HEK293 (cell line): ENCODE measurements around the gene WNT16.
A peak's percentile ranks its signal among the peaks of the same experiment; 100 is the strongest.

Experiments used
- CTCF ChIA-PET: fragments of 350-600 bp; formaldehyde crosslinking; extraction: SDS; loops from one replicate; lab custom pipeline; 2021; ENCODE audit warnings: antibody characterized with exemption; lab: Yijun Ruan, JAX
- POLR2A ChIA-PET: fragments of 300-600 bp; formaldehyde crosslinking; extraction: SDS; loops from one replicate; lab custom pipeline; 2020; ENCODE audit warnings: antibody characterized with exemption, inconsistent platforms; lab: Yijun Ruan, JAX
- H3K27ac ChIP-seq: fragments of 200-500 bp; sonication (Bioruptor generic); 2 replicates; pipeline ENCODE4 v1.5.1; 2014; ENCODE audit warnings: low read depth, low read length, control low read depth, inconsistent platforms; ENCODE audit errors: extremely low read depth
- H3K36me3 ChIP-seq, 2 experiments: fragments of 200-500 bp in 1 of 2; sonication (Bioruptor generic) in 1 of 2; 1 replicate in 1 of 2; 2 replicates in 1 of 2; pipeline ENCODE4 v1.5.1; 2014 to 2017; ENCODE audit warnings: inconsistent platforms in 2 of 2, low read length in 2 of 2; ENCODE audit not compliant: control insufficient read depth in 2 of 2, insufficient read depth in 1 of 2
- H3K4me1 ChIP-seq: fragments of 200-500 bp; sonication (Bioruptor generic); 2 replicates; pipeline ENCODE4 v1.5.1; 2014; ENCODE audit warnings: mild to moderate bottlenecking, low read length, inconsistent platforms; ENCODE audit not compliant: control insufficient read depth, insufficient read depth
- H3K4me3 ChIP-seq: 2 replicates; pipeline ENCODE4 v1.5.1; 2011; ENCODE audit warnings: low read depth, mild to moderate bottlenecking, control low read depth, low read length, moderate library complexity
- H3K9me3 ChIP-seq: fragments of 200-500 bp; sonication (Bioruptor generic); 2 replicates; pipeline ENCODE4 v1.5.1; 2014; ENCODE audit warnings: low read depth, low read length, inconsistent platforms; ENCODE audit not compliant: control insufficient read depth, insufficient read depth
- KLF1 ChIP-seq: fragments of 450-650 bp; formaldehyde crosslinking; IDR thresholded peaks from 2 replicates; pipeline ENCODE4 v1.5.1; 2016; ENCODE audit warnings: missing biosample characterization, missing genetic modification characterization
- SCRT1 ChIP-seq: fragments of 450-650 bp; formaldehyde crosslinking; IDR thresholded peaks from 2 replicates; pipeline ENCODE4 v1.5.1; 2016; ENCODE audit warnings: missing biosample characterization, missing genetic modification characterization, borderline replicate concordance
- SETDB1 ChIP-seq: IDR thresholded peaks from one replicate; pipeline ENCODE4 v1.6.1; 2017; ENCODE audit warnings: mild to moderate bottlenecking, low read length, moderate library complexity, mixed read lengths; ENCODE audit not compliant: insufficient read length
- ZBTB17 ChIP-seq: fragments of 450-650 bp; formaldehyde crosslinking; IDR thresholded peaks from 2 replicates; pipeline ENCODE4 v1.5.1; 2016; ENCODE audit warnings: missing biosample characterization, missing genetic modification characterization
- ZBTB21 ChIP-seq: fragments of 450-650 bp; formaldehyde crosslinking; IDR thresholded peaks from 2 replicates; pipeline ENCODE4 v1.5.1; 2017; ENCODE audit warnings: missing biosample characterization, missing genetic modification characterization
- ZNF16 ChIP-seq: fragments of 450-650 bp; formaldehyde crosslinking; IDR thresholded peaks from 2 replicates; pipeline ENCODE4 v1.5.1; 2016; ENCODE audit warnings: low read depth, missing biosample characterization, missing genetic modification characterization
- ZNF266 ChIP-seq: fragments of 450-650 bp; formaldehyde crosslinking; IDR thresholded peaks from 2 replicates; pipeline ENCODE4 v1.5.1; 2016; ENCODE audit warnings: missing biosample characterization, missing genetic modification characterization, low read depth
- ZNF37A ChIP-seq: fragments of 450-650 bp; IDR thresholded peaks from 2 replicates; pipeline ENCODE4 v1.5.1; 2018; ENCODE audit warnings: missing biosample characterization, missing genetic modification characterization
- ZNF394 ChIP-seq: fragments of 450-650 bp; formaldehyde crosslinking; IDR thresholded peaks from 2 replicates; pipeline ENCODE4 v1.5.1; 2016; ENCODE audit warnings: missing biosample characterization, missing genetic modification characterization, mild to moderate bottlenecking, moderate library complexity, borderline replicate concordance
- ZNF404 ChIP-seq: fragments of 450-650 bp; formaldehyde crosslinking; IDR thresholded peaks from 2 replicates; pipeline ENCODE4 v1.5.1; 2017; ENCODE audit warnings: missing biosample characterization, missing genetic modification characterization
- ZNF518A ChIP-seq: fragments of 450-650 bp; formaldehyde crosslinking; conservative IDR thresholded peaks from 2 replicates; pipeline ENCODE4 v1.5.1; 2016; ENCODE audit warnings: low read depth, missing biosample characterization, missing genetic modification characterization
- ZNF670 ChIP-seq: fragments of 450-650 bp; formaldehyde crosslinking; IDR thresholded peaks from 2 replicates; pipeline ENCODE4 v1.5.1; 2016; ENCODE audit warnings: missing biosample characterization, missing genetic modification characterization, low read depth
- ZNF792 ChIP-seq: fragments of 450-650 bp; formaldehyde crosslinking; IDR thresholded peaks from 2 replicates; pipeline ENCODE4 v1.5.1; 2016; ENCODE audit warnings: missing biosample characterization, missing genetic modification characterization
- TF ChIP-seq, protein P1 (sequence below): fragments of 450-650 bp; formaldehyde crosslinking; IDR thresholded peaks from 2 replicates; pipeline ENCODE4 v1.5.1; 2017; ENCODE audit warnings: missing biosample characterization, missing genetic modification characterization
- TF ChIP-seq, protein P2 (sequence below): fragments of 450-650 bp; formaldehyde crosslinking; IDR thresholded peaks from 2 replicates; pipeline ENCODE4 v1.5.0; 2017; ENCODE audit warnings: missing biosample characterization, missing genetic modification characterization, borderline replicate concordance
- TF ChIP-seq, protein P3 (sequence below): fragments of 450-650 bp; formaldehyde crosslinking; IDR thresholded peaks from 2 replicates; pipeline ENCODE4 v1.5.1; 2016; ENCODE audit warnings: missing biosample characterization, missing genetic modification characterization
- TF ChIP-seq, protein P4 (sequence below): fragments of 450-650 bp; formaldehyde crosslinking; IDR thresholded peaks from 2 replicates; pipeline ENCODE4; 2016; ENCODE audit warnings: missing biosample characterization, missing genetic modification characterization
- TF ChIP-seq, protein P5 (sequence below): fragments of 450-650 bp; formaldehyde crosslinking; IDR thresholded peaks from 2 replicates; pipeline ENCODE4 v1.5.1; 2016; ENCODE audit warnings: missing biosample characterization, missing genetic modification characterization
- TF ChIP-seq, protein P6 (sequence below): fragments of 450-650 bp; formaldehyde crosslinking; IDR thresholded peaks from 2 replicates; pipeline ENCODE4 v1.5.1; 2017; ENCODE audit warnings: missing biosample characterization, missing genetic modification characterization

WNT16 gene

DNA sequence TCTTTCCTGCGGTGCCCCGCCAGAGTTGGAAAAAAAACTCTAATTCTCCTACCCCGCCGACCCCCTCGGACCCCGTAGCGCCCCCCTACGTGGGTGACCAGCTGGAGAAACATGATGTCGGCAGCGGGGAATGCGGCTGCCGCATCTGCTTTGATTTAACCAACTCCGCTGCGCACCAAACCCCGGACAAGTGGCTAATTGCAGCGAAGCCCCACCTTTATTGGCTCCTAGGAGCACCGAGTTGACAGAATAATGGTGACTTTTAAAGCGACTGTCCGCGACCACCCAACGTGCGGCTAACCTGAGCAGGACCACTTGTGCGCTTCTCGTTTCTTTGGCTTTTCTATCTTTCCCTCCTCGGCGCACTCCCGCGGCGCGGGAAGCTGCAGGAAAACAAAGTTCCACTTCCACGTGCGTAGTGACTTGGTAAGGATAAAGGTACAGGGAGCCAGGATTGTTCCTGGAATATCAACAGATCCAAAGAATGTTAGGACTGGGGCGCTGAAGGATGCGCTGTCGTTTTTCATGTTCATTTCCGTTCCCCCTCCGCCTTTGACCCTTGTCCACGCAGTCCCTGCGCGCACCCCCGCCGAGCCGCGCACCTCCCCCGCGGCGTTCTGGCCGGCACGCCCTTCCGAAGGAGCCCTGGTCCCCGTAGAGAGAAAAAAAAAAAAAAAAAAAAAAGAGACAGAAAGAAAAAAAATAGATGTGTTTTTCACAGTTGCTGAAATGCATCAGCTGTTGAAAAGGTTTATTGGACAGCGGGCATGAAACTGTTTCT lies 1.4 kb downstream of the WNT16 start:
- no peaks in the 10 kb centered on the region for H3K9me3 ChIP-seq
- ChIA-PET POLR2A (interaction anchor here (0.6 to 1.2 kb wide), 3 partner anchors 66 to 228 kb away, joined by 5 to 6 read pairs (median 6); partner anchors contain the start of gene FAM3C), CTCF (interaction anchor here (0.8 to 1.4 kb wide), 6 partner anchors 18 to 217 kb away, joined by 3 to 6 read pairs (median 4); no protein-coding TSS in a partner anchor)
- TF ChIP-seq ZNF16 (tag by site-specific recombination) (no peak), ZBTB21 (0 out of 2 replicates have a peak, but pooled peaks have one; percentile 20), ZBTB17 (peak; percentile 83), SCRT1 (tag by site-specific recombination) (no peak), ZNF792 (tag by site-specific recombination) (no peak), ZNF266 (tag by site-specific recombination) (no peak), ZNF404 (tag by site-specific recombination) (no peak), ZNF394 (tag by site-specific recombination) (no peak), ZNF37A (tag by site-specific recombination) (no peak), ZNF518A (tag by site-specific recombination) (no peak), ZNF670 (tag by site-specific recombination) (no peak), KLF1 (tag by site-specific recombination) (peak; percentile 66), SETDB1 (no peak)
- TF ChIP-seq, protein P1, sequence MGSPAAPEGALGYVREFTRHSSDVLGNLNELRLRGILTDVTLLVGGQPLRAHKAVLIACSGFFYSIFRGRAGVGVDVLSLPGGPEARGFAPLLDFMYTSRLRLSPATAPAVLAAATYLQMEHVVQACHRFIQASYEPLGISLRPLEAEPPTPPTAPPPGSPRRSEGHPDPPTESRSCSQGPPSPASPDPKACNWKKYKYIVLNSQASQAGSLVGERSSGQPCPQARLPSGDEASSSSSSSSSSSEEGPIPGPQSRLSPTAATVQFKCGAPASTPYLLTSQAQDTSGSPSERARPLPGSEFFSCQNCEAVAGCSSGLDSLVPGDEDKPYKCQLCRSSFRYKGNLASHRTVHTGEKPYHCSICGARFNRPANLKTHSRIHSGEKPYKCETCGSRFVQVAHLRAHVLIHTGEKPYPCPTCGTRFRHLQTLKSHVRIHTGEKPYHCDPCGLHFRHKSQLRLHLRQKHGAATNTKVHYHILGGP: no peak
- TF ChIP-seq, protein P2, sequence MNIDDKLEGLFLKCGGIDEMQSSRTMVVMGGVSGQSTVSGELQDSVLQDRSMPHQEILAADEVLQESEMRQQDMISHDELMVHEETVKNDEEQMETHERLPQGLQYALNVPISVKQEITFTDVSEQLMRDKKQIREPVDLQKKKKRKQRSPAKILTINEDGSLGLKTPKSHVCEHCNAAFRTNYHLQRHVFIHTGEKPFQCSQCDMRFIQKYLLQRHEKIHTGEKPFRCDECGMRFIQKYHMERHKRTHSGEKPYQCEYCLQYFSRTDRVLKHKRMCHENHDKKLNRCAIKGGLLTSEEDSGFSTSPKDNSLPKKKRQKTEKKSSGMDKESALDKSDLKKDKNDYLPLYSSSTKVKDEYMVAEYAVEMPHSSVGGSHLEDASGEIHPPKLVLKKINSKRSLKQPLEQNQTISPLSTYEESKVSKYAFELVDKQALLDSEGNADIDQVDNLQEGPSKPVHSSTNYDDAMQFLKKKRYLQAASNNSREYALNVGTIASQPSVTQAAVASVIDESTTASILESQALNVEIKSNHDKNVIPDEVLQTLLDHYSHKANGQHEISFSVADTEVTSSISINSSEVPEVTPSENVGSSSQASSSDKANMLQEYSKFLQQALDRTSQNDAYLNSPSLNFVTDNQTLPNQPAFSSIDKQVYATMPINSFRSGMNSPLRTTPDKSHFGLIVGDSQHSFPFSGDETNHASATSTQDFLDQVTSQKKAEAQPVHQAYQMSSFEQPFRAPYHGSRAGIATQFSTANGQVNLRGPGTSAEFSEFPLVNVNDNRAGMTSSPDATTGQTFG (tag by site-specific recombination): no peak
- TF ChIP-seq, protein P3, sequence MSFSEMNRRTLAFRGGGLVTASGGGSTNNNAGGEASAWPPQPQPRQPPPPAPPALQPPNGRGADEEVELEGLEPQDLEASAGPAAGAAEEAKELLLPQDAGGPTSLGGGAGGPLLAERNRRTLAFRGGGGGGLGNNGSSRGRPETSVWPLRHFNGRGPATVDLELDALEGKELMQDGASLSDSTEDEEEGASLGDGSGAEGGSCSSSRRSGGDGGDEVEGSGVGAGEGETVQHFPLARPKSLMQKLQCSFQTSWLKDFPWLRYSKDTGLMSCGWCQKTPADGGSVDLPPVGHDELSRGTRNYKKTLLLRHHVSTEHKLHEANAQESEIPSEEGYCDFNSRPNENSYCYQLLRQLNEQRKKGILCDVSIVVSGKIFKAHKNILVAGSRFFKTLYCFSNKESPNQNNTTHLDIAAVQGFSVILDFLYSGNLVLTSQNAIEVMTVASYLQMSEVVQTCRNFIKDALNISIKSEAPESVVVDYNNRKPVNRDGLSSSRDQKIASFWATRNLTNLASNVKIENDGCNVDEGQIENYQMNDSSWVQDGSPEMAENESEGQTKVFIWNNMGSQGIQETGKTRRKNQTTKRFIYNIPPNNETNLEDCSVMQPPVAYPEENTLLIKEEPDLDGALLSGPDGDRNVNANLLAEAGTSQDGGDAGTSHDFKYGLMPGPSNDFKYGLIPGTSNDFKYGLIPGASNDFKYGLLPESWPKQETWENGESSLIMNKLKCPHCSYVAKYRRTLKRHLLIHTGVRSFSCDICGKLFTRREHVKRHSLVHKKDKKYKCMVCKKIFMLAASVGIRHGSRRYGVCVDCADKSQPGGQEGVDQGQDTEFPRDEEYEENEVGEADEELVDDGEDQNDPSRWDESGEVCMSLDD (tag by site-specific recombination): no peak; the same call in 1 of the 2 replicates
- TF ChIP-seq, protein P4, sequence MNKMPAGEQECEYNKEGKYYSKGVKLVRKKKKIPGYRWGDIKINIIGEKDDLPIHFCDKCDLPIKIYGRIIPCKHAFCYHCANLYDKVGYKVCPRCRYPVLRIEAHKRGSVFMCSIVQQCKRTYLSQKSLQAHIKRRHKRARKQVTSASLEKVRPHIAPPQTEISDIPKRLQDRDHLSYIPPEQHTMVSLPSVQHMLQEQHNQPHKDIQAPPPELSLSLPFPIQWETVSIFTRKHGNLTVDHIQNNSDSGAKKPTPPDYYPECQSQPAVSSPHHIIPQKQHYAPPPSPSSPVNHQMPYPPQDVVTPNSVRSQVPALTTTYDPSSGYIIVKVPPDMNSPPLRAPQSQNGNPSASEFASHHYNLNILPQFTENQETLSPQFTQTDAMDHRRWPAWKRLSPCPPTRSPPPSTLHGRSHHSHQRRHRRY (tag by site-specific recombination): no peak
- TF ChIP-seq, protein P5, sequence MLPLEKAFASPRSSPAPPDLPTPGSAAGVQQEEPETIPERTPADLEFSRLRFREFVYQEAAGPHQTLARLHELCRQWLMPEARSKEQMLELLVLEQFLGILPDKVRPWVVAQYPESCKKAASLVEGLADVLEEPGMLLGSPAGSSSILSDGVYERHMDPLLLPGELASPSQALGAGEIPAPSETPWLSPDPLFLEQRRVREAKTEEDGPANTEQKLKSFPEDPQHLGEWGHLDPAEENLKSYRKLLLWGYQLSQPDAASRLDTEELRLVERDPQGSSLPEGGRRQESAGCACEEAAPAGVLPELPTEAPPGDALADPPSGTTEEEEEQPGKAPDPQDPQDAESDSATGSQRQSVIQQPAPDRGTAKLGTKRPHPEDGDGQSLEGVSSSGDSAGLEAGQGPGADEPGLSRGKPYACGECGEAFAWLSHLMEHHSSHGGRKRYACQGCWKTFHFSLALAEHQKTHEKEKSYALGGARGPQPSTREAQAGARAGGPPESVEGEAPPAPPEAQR: no peak
- TF ChIP-seq, protein P6, sequence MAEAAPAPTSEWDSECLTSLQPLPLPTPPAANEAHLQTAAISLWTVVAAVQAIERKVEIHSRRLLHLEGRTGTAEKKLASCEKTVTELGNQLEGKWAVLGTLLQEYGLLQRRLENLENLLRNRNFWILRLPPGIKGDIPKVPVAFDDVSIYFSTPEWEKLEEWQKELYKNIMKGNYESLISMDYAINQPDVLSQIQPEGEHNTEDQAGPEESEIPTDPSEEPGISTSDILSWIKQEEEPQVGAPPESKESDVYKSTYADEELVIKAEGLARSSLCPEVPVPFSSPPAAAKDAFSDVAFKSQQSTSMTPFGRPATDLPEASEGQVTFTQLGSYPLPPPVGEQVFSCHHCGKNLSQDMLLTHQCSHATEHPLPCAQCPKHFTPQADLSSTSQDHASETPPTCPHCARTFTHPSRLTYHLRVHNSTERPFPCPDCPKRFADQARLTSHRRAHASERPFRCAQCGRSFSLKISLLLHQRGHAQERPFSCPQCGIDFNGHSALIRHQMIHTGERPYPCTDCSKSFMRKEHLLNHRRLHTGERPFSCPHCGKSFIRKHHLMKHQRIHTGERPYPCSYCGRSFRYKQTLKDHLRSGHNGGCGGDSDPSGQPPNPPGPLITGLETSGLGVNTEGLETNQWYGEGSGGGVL: peak; percentile 32; the same call in 1 of the 2 replicates

More for the DNA sequence above, 1.4 kb downstream of the WNT16 start:
- Histone ChIP-seq H3K36me3 (no peaks in the 10 kb centered on the region), H3K4me1 (no peaks in the 10 kb centered on the region), H3K4me3 (peak overlapping the region; percentile 63), H3K27ac (peak overlapping the region; percentile 57; the same call in 1 of the 2 replicates)
